Measurements from ENCODE around the gene FAM83C. TPM values are rescaled to one million over a fixed set of nuclear protein-coding genes. Genes with fewer than 3 reads are reported as not detected.
A peak's percentile ranks its signal among the peaks of the same experiment; 100 is the strongest.

Gene FAM83C
- total and polyA plus RNA-seq, 2 donors (not counting 1 experiment from before 2014, with no cell fraction given): 0.02 TPM; not detected in 1

DNA sequence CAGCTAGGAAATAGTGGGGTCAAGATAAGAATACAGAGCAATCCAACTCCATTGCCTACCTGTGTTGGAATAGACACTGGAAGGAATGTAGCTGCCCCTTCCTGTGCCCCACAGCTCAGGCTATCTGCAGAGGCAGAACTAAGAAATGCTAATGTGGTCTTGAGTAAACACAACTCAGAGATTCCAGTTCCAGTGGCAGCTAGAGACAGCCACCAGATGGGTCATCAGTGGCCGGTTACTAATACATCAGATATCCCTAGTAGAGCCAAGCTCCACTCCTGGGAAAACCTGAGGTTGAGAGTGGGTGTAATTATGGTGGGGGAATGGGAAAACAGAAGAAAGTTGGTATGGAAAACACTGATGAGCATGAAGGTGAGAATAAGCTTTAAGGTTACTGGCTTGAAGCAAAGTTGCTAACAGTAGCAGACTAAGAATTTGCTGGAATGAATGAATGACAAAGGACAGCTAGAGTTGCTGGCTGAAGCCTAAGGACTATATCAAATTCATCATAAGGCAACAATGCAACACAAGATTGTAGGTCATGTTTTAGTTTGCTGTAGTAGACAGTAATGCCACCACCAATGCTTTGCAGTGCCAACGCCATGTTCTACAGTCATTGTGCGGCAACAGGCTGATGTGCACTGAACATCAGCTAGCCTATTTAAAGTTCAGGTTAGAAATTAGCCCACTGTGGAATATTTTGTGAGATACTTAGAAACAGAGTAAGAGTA lies 28.3 kb upstream of the FAM83C start:
- Histone ChIP-seq H4K20me1 (ENCODE audit: control insufficient read depth, extremely low read depth, insufficient read depth, low read length) (no peaks in the 10 kb centered on the region), H3K4me1 (ENCODE audit: control insufficient read depth, extremely low read depth, insufficient read depth, low read length) (peaks cover 37% of the 10 kb centered on the region), H3K4me3 (replicated peaks in 1 of 4; ENCODE audit: control extremely low read depth in 1 of 4, insufficient read depth in 1 of 4, low read depth in 3 of 4, low read length in 4 of 4) (no peak overlapping the region), H3K36me3 (ENCODE audit: control insufficient read depth, insufficient read depth, low read length) (no peaks in the 10 kb centered on the region), H3K27me3 (ENCODE audit: control insufficient read depth, insufficient read depth, low read length) (no peaks in the 10 kb centered on the region), H2AFZ (ENCODE audit: low read length) (no peak overlapping the region), H3K4me2 (ENCODE audit: extremely low read depth, insufficient read depth, low read length) (peak overlapping the region; percentile 57), H3K9ac (ENCODE audit: insufficient read depth, low read length) (no peak overlapping the region), H3K9me3 (ENCODE audit: control insufficient read depth, insufficient read depth, low read depth, low read length) (no peaks in the 10 kb centered on the region), H3K27ac (ENCODE audit: insufficient read depth, low read length) (peak overlapping the region; percentile 79), H3K79me2 (ENCODE audit: control insufficient read depth, insufficient read depth, low read length) (no peaks in the 10 kb centered on the region)
- TF ChIP-seq EZH2 (IDR thresholded peaks at IDR 0.05; ENCODE audit: low read length, missing control alignments): no peak
- TF ChIP-seq, protein P1, sequence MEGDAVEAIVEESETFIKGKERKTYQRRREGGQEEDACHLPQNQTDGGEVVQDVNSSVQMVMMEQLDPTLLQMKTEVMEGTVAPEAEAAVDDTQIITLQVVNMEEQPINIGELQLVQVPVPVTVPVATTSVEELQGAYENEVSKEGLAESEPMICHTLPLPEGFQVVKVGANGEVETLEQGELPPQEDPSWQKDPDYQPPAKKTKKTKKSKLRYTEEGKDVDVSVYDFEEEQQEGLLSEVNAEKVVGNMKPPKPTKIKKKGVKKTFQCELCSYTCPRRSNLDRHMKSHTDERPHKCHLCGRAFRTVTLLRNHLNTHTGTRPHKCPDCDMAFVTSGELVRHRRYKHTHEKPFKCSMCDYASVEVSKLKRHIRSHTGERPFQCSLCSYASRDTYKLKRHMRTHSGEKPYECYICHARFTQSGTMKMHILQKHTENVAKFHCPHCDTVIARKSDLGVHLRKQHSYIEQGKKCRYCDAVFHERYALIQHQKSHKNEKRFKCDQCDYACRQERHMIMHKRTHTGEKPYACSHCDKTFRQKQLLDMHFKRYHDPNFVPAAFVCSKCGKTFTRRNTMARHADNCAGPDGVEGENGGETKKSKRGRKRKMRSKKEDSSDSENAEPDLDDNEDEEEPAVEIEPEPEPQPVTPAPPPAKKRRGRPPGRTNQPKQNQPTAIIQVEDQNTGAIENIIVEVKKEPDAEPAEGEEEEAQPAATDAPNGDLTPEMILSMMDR (conservative IDR thresholded peaks at IDR 0.05 in 1 of 2, IDR thresholded peaks at IDR 0.05 in 1 of 2; ENCODE audit: low read depth in 1 of 2, low read length in 2 of 2): no peak
- peak; percentile 43 to 97 for DNase-seq (ENCODE audit: low read depth in 2 of 2)

- DNase-seq (ENCODE audit: low read depth in 2 of 2): peak; percentile 43 to 89
- no peaks in the 10 kb centered on the region for H4K20me1 ChIP-seq (ENCODE audit: control insufficient read depth, extremely low read depth, insufficient read depth, low read length)
- H3K27ac ChIP-seq (ENCODE audit: insufficient read depth, low read length): peak overlapping the region; percentile 79
- no peaks in the 10 kb centered on the region for H3K27me3 ChIP-seq (ENCODE audit: control insufficient read depth, insufficient read depth, low read length)
- peak overlapping the region; percentile 51 for H3K4me2 ChIP-seq (ENCODE audit: extremely low read depth, insufficient read depth, low read length)
- no peak overlapping the region for H2AFZ ChIP-seq (ENCODE audit: low read length)
- no peak for TF ChIP-seq EZH2 (IDR thresholded peaks at IDR 0.05; ENCODE audit: low read length, missing control alignments)
- TF ChIP-seq, protein P1 (conservative IDR thresholded peaks at IDR 0.05 in 1 of 2, IDR thresholded peaks at IDR 0.05 in 1 of 2; ENCODE audit: low read depth in 1 of 2, low read length in 2 of 2): no peak
- H3K9ac ChIP-seq (ENCODE audit: insufficient read depth, low read length): no peak overlapping the region
- no peaks in the 10 kb centered on the region for H3K36me3 ChIP-seq (ENCODE audit: control insufficient read depth, insufficient read depth, low read length)
- no peaks in the 10 kb centered on the region for H3K9me3 ChIP-seq (ENCODE audit: control insufficient read depth, insufficient read depth, low read depth, low read length)
- no peaks in the 10 kb centered on the region for H3K79me2 ChIP-seq (ENCODE audit: control insufficient read depth, insufficient read depth, low read length)
- peaks cover 42% of the 10 kb centered on the region for H3K4me1 ChIP-seq (ENCODE audit: control insufficient read depth, extremely low read depth, insufficient read depth, low read length)
- H3K4me3 ChIP-seq (replicated peaks in 1 of 4; ENCODE audit: control extremely low read depth in 1 of 4, insufficient read depth in 1 of 4, low read depth in 3 of 4, low read length in 4 of 4): no peak overlapping the region
Observed at GRCh38 chr20:35319871-35320197, 27.6 kb upstream of the FAM83C start.

DNA sequence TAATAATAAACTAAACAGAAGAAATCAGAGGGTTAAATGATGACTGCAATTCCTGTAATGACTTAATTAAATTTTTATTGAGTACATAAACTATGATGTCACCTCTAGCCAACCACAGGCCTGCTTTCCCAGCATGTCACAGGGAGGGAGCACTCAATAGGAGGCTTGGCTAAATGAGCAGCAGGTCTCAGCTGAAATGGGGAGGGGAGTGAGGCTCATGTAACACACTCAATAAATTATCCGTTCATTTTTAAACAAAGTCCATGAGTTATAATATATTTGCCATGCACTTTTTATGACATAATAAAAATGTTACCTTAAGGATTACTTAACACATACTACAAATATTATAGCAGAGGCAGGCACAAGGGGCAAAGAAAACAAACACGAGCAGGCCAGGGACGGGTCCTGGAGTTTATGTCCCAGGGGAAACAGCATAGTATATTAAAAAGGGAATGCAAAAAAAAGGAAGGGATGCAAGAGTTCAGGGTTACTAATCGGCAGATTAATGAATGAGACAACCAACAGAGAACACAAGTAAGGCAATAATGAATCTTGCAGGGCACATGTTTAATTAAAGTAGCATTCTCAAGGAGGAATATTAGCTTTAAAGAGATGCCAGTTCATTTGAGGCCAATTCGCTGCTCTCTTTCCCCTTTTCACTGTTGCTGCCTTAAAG lies 27.1 kb upstream of the FAM83C start:
- no peaks in the 10 kb centered on the region for H3K79me2 ChIP-seq (ENCODE audit: control insufficient read depth, insufficient read depth, low read length)
- H4K20me1 ChIP-seq (ENCODE audit: control insufficient read depth, extremely low read depth, insufficient read depth, low read length): no peaks in the 10 kb centered on the region
- no peaks in the 10 kb centered on the region for H3K36me3 ChIP-seq (ENCODE audit: control insufficient read depth, insufficient read depth, low read length)
- no peaks in the 10 kb centered on the region for H3K27me3 ChIP-seq (ENCODE audit: control insufficient read depth, insufficient read depth, low read length)
- no peak for TF ChIP-seq EZH2 (IDR thresholded peaks at IDR 0.05; ENCODE audit: low read length, missing control alignments)
- TF ChIP-seq, protein P1 (conservative IDR thresholded peaks at IDR 0.05 in 1 of 2, IDR thresholded peaks at IDR 0.05 in 1 of 2; ENCODE audit: low read depth in 1 of 2, low read length in 2 of 2): no peak
- peak overlapping the region; percentile 79 for H3K27ac ChIP-seq (ENCODE audit: insufficient read depth, low read length)
- H3K9me3 ChIP-seq (ENCODE audit: control insufficient read depth, insufficient read depth, low read depth, low read length): no peaks in the 10 kb centered on the region
- H3K4me2 ChIP-seq (ENCODE audit: extremely low read depth, insufficient read depth, low read length): peak overlapping the region; percentile 1
- peaks cover 46% of the 10 kb centered on the region for H3K4me1 ChIP-seq (ENCODE audit: control insufficient read depth, extremely low read depth, insufficient read depth, low read length)
- no peak overlapping the region for H3K9ac ChIP-seq (ENCODE audit: insufficient read depth, low read length)
- H3K4me3 ChIP-seq (replicated peaks in 1 of 4; ENCODE audit: control extremely low read depth in 1 of 4, insufficient read depth in 1 of 4, low read depth in 3 of 4, low read length in 4 of 4): no peak overlapping the region
- DNase-seq (ENCODE audit: low read depth in 2 of 2): peak; percentile 82 to 85
- no peak overlapping the region for H2AFZ ChIP-seq (ENCODE audit: low read length)

All from fibroblast of lung (primary cell).